Panc1 (cell line): ENCODE data around the gene HOATZ.

Source experiments
- CTCF ChIP-seq: fragments of 450-650 bp; IDR thresholded peaks from 2 replicates; pipeline ENCODE4 v1.5.1; 2017; ENCODE audit warnings: mild to moderate bottlenecking
- POLR2AphosphoS5 ChIP-seq: IDR thresholded peaks from 2 replicates; pipeline ENCODE4 v1.6.1; 2012; ENCODE audit warnings: mild to moderate bottlenecking, low read depth, low read length, moderate library complexity
- SIN3A ChIP-seq: IDR thresholded peaks from 2 replicates; pipeline ENCODE4 v1.6.1; 2012; ENCODE audit warnings: low read depth, mild to moderate bottlenecking, low read length, moderate library complexity, borderline replicate concordance; ENCODE audit not compliant: insufficient read depth

GRCh38 chr11:111571829-111572501, 57.4 kb downstream of the HOATZ start:
- TF ChIP-seq CTCF: no peak
- TF ChIP-seq SIN3A: no peak
- no peak for TF ChIP-seq POLR2AphosphoS5
